Stimulated activated CD4-positive, alpha-beta T cell treated with anti-CD3 and anti-CD28 coated beads, Interleukin-2, amount 100 ng/mL, for 48 hours (primary cell): Measurements from ENCODE around the gene NXPH3.

Experiments
- DNase-seq, 2 donors: peaks; one replicate each; pipeline ENCODE4 v3.0.0-alpha.2; 2020

NXPH3 gene

DNA sequence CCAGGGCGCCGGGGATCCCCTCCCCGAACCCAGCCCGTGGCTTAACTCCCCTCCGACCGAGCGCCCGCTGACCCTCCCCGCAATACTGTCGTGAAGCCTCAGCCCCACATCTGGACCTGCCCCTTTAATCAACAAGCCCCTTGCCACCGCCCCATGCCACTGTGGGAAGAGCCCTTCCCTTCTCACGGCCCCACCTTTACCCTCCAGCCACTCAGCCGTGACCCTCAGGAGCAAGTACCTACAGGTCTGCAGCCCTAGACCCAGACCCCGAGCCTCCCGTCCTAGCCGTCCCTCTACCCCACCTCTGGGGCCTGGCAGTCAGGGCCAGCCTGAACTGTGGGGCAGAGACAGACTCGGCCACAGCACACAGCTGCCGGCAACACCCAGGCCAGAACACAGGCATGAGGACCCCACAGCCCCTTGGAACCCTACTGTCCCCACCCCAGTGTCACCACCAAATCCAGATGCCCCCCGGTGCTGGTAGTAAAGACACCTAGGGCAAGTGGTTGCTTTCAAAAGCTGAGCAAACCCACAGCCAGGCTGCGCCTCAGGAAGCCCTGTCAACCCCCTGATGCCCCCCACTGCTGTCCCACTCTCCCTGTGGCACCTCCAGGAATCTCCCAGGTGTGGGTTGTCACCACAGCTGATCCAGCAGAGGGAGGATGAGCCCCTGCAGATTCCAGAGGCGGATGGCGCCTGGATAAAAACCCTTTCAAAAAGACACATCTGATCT is 1.4 kb downstream of the NXPH3 start:
- DNase-seq: no peak

DNA sequence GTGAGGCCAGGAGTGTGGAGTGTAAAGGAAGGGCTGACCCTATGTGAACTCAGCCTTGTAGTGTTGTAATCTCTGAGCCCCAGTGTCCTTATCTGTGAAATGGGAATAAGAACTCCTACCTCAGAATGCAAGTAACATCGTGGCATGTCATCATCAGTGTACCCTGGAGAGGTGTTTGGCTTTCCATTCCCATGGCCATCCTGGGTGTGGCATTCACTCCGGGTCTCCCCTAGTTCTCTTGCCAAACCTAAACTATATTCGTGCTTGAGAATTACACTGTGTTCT is 1.9 kb downstream of the NXPH3 start:
- DNase-seq: no peak

GRCh38 chr17:49577963-49578362 is 2.3 kb downstream of the NXPH3 start:
- DNase-seq: no peak

GRCh38 chr17:49578414-49578813 is 2.7 kb downstream of the NXPH3 start:
- no peak for DNase-seq

DNA sequence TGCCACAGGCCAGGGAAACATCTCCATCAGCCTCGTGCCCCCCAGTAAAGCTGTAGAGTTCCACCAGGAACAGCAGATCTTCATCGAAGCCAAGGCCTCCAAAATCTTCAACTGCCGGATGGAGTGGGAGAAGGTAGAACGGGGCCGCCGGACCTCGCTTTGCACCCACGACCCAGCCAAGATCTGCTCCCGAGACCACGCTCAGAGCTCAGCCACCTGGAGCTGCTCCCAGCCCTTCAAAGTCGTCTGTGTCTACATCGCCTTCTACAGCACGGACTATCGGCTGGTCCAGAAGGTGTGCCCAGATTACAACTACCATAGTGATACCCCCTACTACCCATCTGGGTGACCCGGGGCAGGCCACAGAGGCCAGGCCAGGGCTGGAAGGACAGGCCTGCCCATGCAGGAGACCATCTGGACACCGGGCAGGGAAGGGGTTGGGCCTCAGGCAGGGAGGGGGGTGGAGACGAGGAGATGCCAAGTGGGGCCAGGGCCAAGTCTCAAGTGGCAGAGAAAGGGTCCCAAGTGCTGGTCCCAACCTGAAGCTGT is 3.4 kb downstream of the NXPH3 start:
- no peak for DNase-seq

GRCh38 chr17:49579522-49579921 is 3.9 kb downstream of the NXPH3 start:
- DNase-seq: no peak

- no peak for DNase-seq
Measured at GRCh38 chr17:49580055-49580721, 4.5 kb downstream of the NXPH3 start.

DNA sequence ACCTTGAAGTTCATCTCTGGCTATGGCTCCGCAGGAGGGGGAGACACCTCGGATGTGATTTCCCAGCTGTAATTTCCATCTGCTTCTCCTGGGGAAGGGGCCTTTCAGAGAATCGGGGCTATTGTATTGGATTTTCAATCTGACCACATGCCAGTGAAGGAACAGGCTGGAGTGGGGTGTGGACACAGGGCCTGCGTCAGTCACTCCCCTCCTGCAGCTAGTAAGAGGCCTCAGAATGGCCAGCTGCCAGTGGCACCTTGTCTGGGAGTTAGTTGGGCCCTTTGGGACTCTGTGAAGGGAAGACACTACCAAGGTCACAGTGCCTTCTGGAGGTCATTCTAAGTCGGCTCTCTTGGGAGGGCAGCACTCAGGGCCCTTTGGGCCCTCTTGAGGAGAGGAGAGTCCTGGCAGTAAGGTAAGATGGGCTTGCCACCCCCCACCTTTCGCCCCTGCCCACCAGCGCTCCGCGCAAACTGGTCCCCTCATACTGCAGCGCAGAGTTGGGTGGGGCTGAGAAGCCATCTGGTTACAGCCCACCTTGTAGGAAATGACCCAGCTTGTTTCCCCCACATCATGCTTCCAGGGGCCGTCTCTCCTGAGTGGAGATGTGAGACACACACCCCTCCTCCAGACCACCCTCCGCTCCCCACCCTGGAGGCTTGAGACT is 5.4 kb downstream of the NXPH3 start:
- no peak for DNase-seq

DNA sequence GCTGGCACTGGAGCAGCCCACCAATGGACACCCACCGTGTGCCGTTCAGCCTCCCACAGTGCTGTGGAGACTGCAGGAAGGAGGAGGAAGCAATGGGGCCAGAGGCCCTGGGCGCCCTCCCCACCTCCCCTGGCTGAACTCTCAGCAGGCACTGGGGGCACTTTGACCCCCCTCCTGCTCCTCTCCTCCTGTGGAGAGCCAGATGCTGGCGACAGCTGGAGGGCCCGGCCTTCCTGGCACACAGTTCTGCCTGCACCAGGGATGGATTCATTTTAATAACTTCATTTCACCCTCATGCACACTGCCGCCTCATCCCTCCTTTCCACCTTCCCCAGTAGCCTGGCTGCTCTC is 6.0 kb downstream of the NXPH3 start:
- DNase-seq: no peak

DNA sequence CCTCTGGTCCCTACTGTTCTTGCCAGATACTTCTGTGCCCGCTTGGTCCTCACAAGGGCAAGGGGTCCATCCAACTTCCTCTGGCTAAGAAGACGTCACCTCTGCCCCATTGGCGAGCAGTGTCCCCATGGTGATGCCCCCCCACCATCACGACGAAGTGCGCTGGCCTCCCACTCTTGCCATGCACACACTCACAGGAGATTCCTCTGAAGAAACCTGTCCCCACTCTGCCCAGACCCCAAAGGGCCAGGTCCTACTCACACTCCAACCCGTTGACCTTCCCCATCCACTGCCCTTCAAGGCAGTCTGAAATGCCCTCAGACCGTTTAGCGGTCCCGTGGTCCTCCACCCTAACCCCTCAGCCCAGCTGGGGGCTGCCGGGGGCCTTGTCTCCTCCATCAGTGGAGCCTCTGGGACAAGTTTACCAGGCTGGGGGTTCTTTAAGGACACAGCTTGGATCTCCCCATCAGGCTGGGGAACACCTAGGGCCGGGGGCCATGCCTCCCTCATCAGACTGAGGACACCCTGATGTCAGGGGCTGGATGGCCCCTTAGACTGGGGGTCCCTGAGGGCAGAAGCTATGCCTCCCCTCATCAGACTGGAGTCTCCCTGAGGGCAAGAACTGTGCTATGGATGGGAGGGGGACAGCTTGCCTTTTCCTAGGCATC is 6.5 kb downstream of the NXPH3 start:
- DNase-seq: no peak

- DNase-seq: no peak
Measured at GRCh38 chr17:49582789-49583188, 7.1 kb downstream of the NXPH3 start.

GRCh38 chr17:49583226-49583625 is 7.6 kb downstream of the NXPH3 start:
- DNase-seq: no peak

- no peak for DNase-seq
Measured at GRCh38 chr17:49583889-49584288, 8.2 kb downstream of the NXPH3 start.

GRCh38 chr17:49585422-49586027 is 9.9 kb downstream of the NXPH3 start:
- DNase-seq: no peak

DNA sequence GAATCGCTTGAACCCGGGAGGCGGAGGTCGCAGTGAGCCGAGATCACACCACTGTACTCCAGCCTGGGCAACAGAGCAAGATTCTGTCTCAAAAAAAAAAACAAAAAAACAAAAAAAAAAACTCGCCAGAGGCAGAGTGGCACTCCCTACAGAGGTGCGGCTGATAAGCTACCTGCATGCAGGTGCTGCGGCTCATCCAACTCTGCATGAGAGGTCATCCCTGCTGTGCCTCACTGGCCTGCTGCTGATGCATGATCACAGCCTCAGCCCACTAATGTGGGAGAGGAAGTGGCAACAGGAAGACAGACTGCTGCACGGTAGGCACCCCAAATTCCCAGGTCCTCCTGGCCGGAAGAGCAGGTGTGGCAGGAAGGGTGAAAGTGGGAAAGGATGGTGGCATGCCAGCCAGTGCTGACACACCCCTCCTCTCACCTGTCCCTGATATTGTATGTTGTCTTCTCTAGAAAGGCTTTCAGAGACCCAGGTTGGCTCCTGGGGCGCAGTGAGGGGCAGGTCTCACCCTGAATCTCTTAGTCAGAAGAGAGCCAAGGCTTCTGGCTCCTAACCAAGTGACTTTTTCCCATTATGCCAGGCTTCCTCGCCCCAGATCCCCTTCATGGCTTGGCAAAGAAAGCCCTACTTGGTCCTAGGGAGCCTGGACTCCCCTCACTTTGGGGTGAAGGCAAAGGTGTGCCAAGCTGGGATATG is 11.8 kb downstream of the NXPH3 start:
- DNase-seq: no peak

GRCh38 chr17:49588312-49588711 is 12.6 kb downstream of the NXPH3 start:
- DNase-seq: no peak

- no peak for DNase-seq
Measured at GRCh38 chr17:49588726-49589576, 13.3 kb downstream of the NXPH3 start.

DNA sequence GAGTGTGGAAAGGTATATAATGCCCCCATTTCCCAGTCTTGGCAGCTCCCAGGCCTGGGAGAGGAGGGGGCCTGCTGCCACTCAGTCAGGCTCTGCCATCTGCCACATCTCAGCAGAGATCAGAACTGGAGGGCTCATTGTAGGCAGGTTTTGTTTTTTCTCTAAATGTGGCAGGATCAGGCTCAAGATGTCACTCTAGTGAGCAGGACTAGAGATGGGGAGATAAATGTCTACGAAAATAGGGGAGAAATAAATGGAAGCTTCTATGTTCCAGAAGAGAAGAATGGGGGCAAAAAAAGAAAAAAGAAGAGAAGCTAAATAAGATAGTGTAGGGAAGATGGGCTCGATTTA is 13.9 kb downstream of the NXPH3 start:
- no peak for DNase-seq

GRCh38 chr17:49590874-49591273 is 15.2 kb downstream of the NXPH3 start:
- DNase-seq: no peak

DNA sequence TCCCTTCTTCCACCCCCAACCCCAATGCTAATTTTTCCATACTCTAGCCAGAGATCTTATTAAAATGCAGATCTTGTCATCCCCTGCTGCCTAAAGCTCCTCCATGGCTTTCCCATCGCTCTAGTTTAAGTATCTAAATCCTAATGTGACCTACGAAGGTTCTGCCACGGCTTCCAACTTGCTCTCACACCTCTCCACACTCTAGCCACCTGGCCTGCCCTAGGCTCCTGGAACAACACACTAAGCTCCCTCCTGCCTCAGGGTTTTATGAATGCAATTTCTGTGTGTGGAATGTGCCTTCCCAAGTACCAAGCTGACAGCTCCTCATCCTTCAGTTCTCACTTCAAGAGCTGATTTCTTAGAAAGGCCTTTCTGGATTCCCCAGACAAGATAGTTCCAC is 16.6 kb downstream of the NXPH3 start:
- no peak for DNase-seq

DNA sequence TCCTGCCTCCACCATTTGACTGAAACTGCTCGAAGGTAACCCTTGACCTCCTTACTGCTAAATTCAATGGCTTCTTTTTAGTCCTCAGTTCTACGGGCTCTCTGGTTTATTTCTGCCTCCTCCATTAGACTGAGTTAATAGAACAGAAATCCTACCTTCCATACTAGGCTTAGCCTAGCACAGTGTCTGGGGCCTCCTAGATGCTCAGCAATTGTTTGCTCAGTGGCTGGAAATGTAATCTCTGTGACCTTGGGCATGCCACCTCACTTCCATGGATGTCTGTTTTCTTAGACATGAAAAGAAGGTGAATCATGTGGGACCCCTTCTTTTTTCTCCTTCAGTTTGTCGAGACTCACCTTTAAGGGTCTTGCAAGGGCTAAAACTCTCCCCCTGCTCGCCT is 19.7 kb downstream of the NXPH3 start:
- DNase-seq: no peak

- no peak for DNase-seq
Measured at GRCh38 chr17:49595980-49596379, 20.3 kb downstream of the NXPH3 start.
